HepG2 (cell line): ENCODE measurements around the gene CABLES2. TPM values are rescaled to one million over a fixed set of nuclear protein-coding genes. Genes with fewer than 3 reads are reported as not detected.

Experiments
- ATAC-seq: fragments of 200-7000 bp; cut with Tn5 transposase; 3 replicates; pipeline ENCODE4 v1.9.1; 2020; ENCODE audit warnings: mild to moderate bottlenecking, moderate library complexity
- BruUV-seq: library from RNA; stranded (reverse); fragments of 400-500 nt; replicated peaks from 2 replicates; lab custom pipeline; 2021; lab: Mats Ljungman, UMichigan
- CTCF ChIA-PET: fragments of 300-600 bp; formaldehyde crosslinking; extraction: SDS; loops from one replicate; lab custom pipeline; 2021; ENCODE audit warnings: low total read pairs, inconsistent platforms, low intra/inter-chr PET ratio; lab: Yijun Ruan, JAX
- POLR2A ChIA-PET: fragments of 350-600 bp; sonication (Branson Sonifier 250); formaldehyde crosslinking; loops from one replicate; lab custom pipeline; 2020; ENCODE audit warnings: antibody characterized with exemption, inconsistent platforms; lab: Yijun Ruan, JAX
- DNase-seq: peaks from one replicate; pipeline ENCODE4 v3.0.0-alpha.2; 2015; ENCODE audit warnings: low spot score
- FAIRE-seq: peaks from 3 replicates; lab custom pipeline; 2011; peaks lifted over from hg19 to GRCh38; lab: Jason Lieb, UNC
- H2AFZ ChIP-seq: one replicate; pipeline ENCODE4 v1.6.1; 2011; ENCODE audit warnings: low read length, inconsistent platforms
- H3K27ac ChIP-seq: fragments of 300-600 bp; 3 replicates; pipeline ENCODE4 v1.8.0; 2011; ENCODE audit warnings: mixed run types, mild to moderate bottlenecking, mixed read lengths, low read length, inconsistent platforms; ENCODE audit not compliant: insufficient read depth; ENCODE audit errors: extremely low read length
- H3K27me3 ChIP-seq, 2 experiments: fragments of 200-600 bp in 1 of 2; 2 replicates in 1 of 2; 3 replicates in 1 of 2; pipeline versions ENCODE4 v1.6.0 to v1.8.0; 2011; ENCODE audit warnings: low read length in 2 of 2, mild to moderate bottlenecking in 2 of 2, moderate library complexity in 2 of 2, inconsistent platforms in 1 of 2; ENCODE audit not compliant: insufficient read depth in 2 of 2, control insufficient read depth in 1 of 2
- H3K36me3 ChIP-seq, 2 experiments: fragments of 200-600 bp in 1 of 2; replicated peaks in 1 of 2; 2 replicates in 1 of 2; 3 replicates in 1 of 2; pipeline versions ENCODE4 v1.5.1 to v1.8.0; 2011; ENCODE audit warnings: low read length in 2 of 2, inconsistent platforms in 1 of 2; ENCODE audit not compliant: insufficient read depth in 2 of 2, control insufficient read depth in 1 of 2
- H3K4me1 ChIP-seq: 2 replicates; pipeline ENCODE4 v1.5.1; 2012; ENCODE audit warnings: low read length, inconsistent platforms; ENCODE audit not compliant: insufficient read depth
- H3K4me2 ChIP-seq: 2 replicates; pipeline ENCODE4 v1.6.0; 2011; ENCODE audit warnings: low read depth, low read length, inconsistent platforms
- H3K4me3 ChIP-seq, 3 experiments: fragments of 200-600 bp in 1 of 3; sonication (generic), shearing (Covaris generic) in 1 of 3; replicated peaks in 1 of 3; 2 replicates each; pipeline ENCODE4 v1.5.1; 2011 to 2016; ENCODE audit warnings: low read length in 3 of 3, inconsistent platforms in 2 of 3, low read depth in 2 of 3, mild to moderate bottlenecking in 2 of 3, control low read depth in 1 of 3, mixed read lengths in 1 of 3; ENCODE audit not compliant: insufficient read depth in 1 of 3
- H3K79me2 ChIP-seq: one replicate; pipeline ENCODE4 v1.6.1; 2011; ENCODE audit warnings: low read length, inconsistent platforms; ENCODE audit not compliant: insufficient read depth
- H3K9ac ChIP-seq: 2 replicates; pipeline ENCODE4 v1.6.0; 2011; ENCODE audit warnings: mild to moderate bottlenecking, low read depth, low read length, inconsistent platforms; ENCODE audit not compliant: insufficient read depth
- H3K9me3 ChIP-seq: 2 replicates; pipeline ENCODE4 v1.5.1; 2012; ENCODE audit warnings: mild to moderate bottlenecking, low read length
- H4K20me1 ChIP-seq: 2 replicates; pipeline ENCODE4 v1.6.0; 2011; ENCODE audit warnings: inconsistent platforms, mild to moderate bottlenecking, low read length, moderate library complexity; ENCODE audit not compliant: insufficient read depth
- CEBPB ChIP-seq: IDR thresholded peaks from 2 replicates; pipeline ENCODE4 v1.6.1; 2011; ENCODE audit warnings: low read depth, low read length, improper control_type of control experiment, borderline replicate concordance
- EEA1 ChIP-seq: sonication (generic); formaldehyde crosslinking; IDR thresholded peaks from 2 replicates; pipeline ENCODE4 v1.5.1; 2020; ENCODE audit warnings: mild to moderate bottlenecking, missing genetic modification reagents, borderline replicate concordance
- HCFC1 ChIP-seq: fragments of 150-350 bp; IDR thresholded peaks from 2 replicates; pipeline ENCODE4 v1.6.1; 2014; ENCODE audit warnings: low read depth, low read length
- HNRNPK ChIP-seq: fragments of 200-400 bp; formaldehyde crosslinking; IDR thresholded peaks from 2 replicates; pipeline ENCODE4 v1.6.1; 2018; ENCODE audit warnings: low read length, low read depth, moderate library complexity, mild to moderate bottlenecking; ENCODE audit not compliant: poor library complexity, severe bottlenecking
- NFRKB ChIP-seq: fragments of 450-650 bp; IDR thresholded peaks from 2 replicates; pipeline ENCODE4 v1.6.1; 2017
- PCBP2 ChIP-seq: fragments of 200-400 bp; formaldehyde crosslinking; optimal IDR thresholded peaks from 2 replicates; pipeline ENCODE3; 2018; ENCODE audit warnings: low read length, low read depth; ENCODE audit not compliant: poor library complexity, severe bottlenecking
- SMAD9 ChIP-seq: sonication (generic); formaldehyde crosslinking; IDR thresholded peaks from 2 replicates; pipeline ENCODE4 v1.5.1; 2020; ENCODE audit warnings: mild to moderate bottlenecking, missing genetic modification reagents
- ZBTB26 ChIP-seq: IDR thresholded peaks from 2 replicates; pipeline ENCODE4 v1.6.1; 2016; ENCODE audit warnings: missing compliant biosample characterization, missing genetic modification reagents, borderline replicate concordance
- ZNF850 ChIP-seq: sonication (generic); formaldehyde crosslinking; conservative IDR thresholded peaks from 2 replicates; pipeline ENCODE4 v1.9.0; 2021; ENCODE audit warnings: mild to moderate bottlenecking, missing genetic modification reagents
- WGBS: methylation state at CpG from one replicate; pipeline ENCODE4 v1.1.6; 2017; ENCODE audit warnings: low lambda C conversion rate; 5-methylcytosine and 5-hydroxymethylcytosine counted together
- in situ Hi-C: cut with HindIII; loops from 2 replicates; pipeline ENCODE4 v1.10.0; 2017; ENCODE audit warnings: low pct_unique_long_range_greater_than_20kb; ENCODE audit not compliant: extremely low pct_ligation_motif_present
- intact Hi-C: fragments of 100-400 bp; cut with micrococcal nuclease; formaldehyde crosslinking; loops from one replicate; pipeline ENCODE4 v1.10.0; 2022; ENCODE audit not compliant: unreplicated experiment
- polyA plus RNA-seq, 8 experiments: library from polyadenylated mRNA; depleted of rRNA in 3 of 8; stranded (reverse) in 7 of 8; unstranded in 1 of 8; fragments of >200 nt; fragmentation: Illumina TruSeq in 4 of 8; extraction: Trizol in 4 of 8; gene quantifications; 2 replicates each; pipeline versions ENCODE4 v1.2.1 to v1.2.3, GENCODE V29; 2011 to 2016; ENCODE audit warnings: low read depth in 4 of 8, missing spikeins in 1 of 8, mixed read lengths in 1 of 8; ENCODE audit not compliant: insufficient read depth in 1 of 8
- total RNA-seq, 5 experiments: library from RNA; depleted of rRNA; stranded (reverse); fragments of >200 nt; fragmentation: Illumina TruSeq; extraction: Trizol; gene quantifications; 2 replicates each; pipeline ENCODE4 v1.2.3, GENCODE V29; 2016; ENCODE audit warnings: low read depth in 1 of 5

Gene CABLES2
- total and polyA plus RNA-seq, 2 of the 13 experiments (the other 11 are each of a cell fraction or from before 2014, with no cell fraction given): 5.2 to 9.7 TPM

DNA sequence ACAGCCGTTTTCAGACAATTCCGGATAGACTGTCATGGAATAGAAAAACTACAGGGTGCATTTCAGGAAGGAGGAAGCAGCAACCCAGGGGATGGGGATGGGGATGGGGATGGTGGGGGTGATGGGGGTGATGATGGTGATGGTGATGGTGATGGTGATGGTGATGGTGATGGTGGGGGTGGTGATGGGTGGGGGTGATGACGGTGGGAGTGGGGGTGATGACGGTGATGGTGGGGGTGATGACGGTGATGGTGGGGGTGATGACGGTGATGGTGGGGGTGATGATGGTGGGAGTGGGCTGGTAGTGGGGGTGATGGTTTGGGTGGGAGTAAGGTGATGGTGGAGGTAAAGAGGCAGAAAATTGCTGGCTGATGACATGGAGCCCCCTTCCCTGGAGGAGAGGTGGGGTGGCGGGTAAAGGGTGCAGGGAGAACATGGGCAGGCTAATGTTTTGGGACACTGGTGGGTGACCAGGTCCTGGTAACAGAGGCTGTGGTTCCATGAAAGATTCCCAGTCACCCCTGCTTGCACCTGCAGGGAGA, 57.5 kb downstream of the CABLES2 start:
- in situ Hi-C loops: no loop called here
- Histone ChIP-seq H3K79me2 (peaks cover 9% of the 10 kb centered on the region), H3K4me2 (no peak overlapping the region), H3K9ac (no peak overlapping the region), H3K27ac (peak overlapping the region; percentile 3)
- intact Hi-C loops: no loop called here
- CTCF ChIA-PET: no interaction called here
- no peak for TF ChIP-seq ZBTB26 (CRISPR knock-in tag)
- TF ChIP-seq CEBPB: no peak
- no peak for TF ChIP-seq HCFC1
- peak; percentile 78 for TF ChIP-seq HNRNPK
- TF ChIP-seq PCBP2: peak; percentile 2
- TF ChIP-seq ZNF850 (CRISPR knock-in tag): no peak
- TF ChIP-seq, all 625 proteins: peak for 2
- WGBS: 88% methylated on average over 7 of the region's 7 CpGs
- H3K9me3 ChIP-seq: no peaks in the 10 kb centered on the region
- peaks cover 7% of the 10 kb centered on the region; the same call in 1 of the 2 replicates for H4K20me1 ChIP-seq
- DNase-seq (no peak), FAIRE-seq (peak; percentile 56), ATAC-seq (no peak)
- peaks cover 31% of the 10 kb centered on the region for H3K4me1 ChIP-seq
- peaks cover 36 to 56% of the 10 kb centered on the region in 2 experiments for H3K36me3 ChIP-seq
- POLR2A ChIA-PET: interaction anchor here (0.9 to 5.8 kb wide), 4 partner anchors 10 to 26 kb away, joined by 3 to 62 read pairs (median 8); partner anchors contain the start of gene LAMA5
- no peak overlapping the region for H3K4me3 ChIP-seq
- no peaks in the 10 kb centered on the region for H3K27me3 ChIP-seq
- BruUV-seq: no TSS peak
- H2AFZ ChIP-seq: no peak overlapping the region

- no peak for DNase-seq
These were observed 58.5 kb downstream of the CABLES2 start for GRCh38 chr20:62348604-62349003.

More at GRCh38 chr20:62348604-62349003, 58.5 kb downstream of the CABLES2 start:
- H3K4me2 ChIP-seq: no peak overlapping the region
- H3K27ac ChIP-seq: no peak overlapping the region
- 100% methylated on average over 1 of the region's 1 CpG for WGBS
- ChIA-PET POLR2A (interaction anchor here (0.7 to 5.8 kb wide), 2 partner anchors 21 to 27 kb away, joined by 4 to 62 read pairs; partner anchors contain the start of gene LAMA5), CTCF (no interaction called here)
- H3K79me2 ChIP-seq: peaks cover 4% of the 10 kb centered on the region
- no peak overlapping the region for H3K9ac ChIP-seq
- peaks cover 26% of the 10 kb centered on the region for H3K4me1 ChIP-seq
- peaks cover 36 to 61% of the 10 kb centered on the region in 2 experiments for H3K36me3 ChIP-seq
- intact Hi-C loops: no loop called here
- FAIRE-seq: no peak
- no TSS peak for BruUV-seq
- H3K4me3 ChIP-seq: no peak overlapping the region
- ATAC-seq: no peak
- TF ChIP-seq NFRKB (0 out of 2 replicates have a peak, but pooled peaks have one; percentile 11), EEA1 (no peak), SMAD9 (CRISPR knock-in tag) (no peak)
- peaks cover 3% of the 10 kb centered on the region; the same call in 1 of the 2 replicates for H4K20me1 ChIP-seq
- H3K9me3 ChIP-seq: no peaks in the 10 kb centered on the region
- in situ Hi-C loops: no loop called here
- no peaks in the 10 kb centered on the region for H3K27me3 ChIP-seq
- no peak overlapping the region for H2AFZ ChIP-seq
